Measurements from ENCODE around the gene CSK.

Gene CSK

DNA sequence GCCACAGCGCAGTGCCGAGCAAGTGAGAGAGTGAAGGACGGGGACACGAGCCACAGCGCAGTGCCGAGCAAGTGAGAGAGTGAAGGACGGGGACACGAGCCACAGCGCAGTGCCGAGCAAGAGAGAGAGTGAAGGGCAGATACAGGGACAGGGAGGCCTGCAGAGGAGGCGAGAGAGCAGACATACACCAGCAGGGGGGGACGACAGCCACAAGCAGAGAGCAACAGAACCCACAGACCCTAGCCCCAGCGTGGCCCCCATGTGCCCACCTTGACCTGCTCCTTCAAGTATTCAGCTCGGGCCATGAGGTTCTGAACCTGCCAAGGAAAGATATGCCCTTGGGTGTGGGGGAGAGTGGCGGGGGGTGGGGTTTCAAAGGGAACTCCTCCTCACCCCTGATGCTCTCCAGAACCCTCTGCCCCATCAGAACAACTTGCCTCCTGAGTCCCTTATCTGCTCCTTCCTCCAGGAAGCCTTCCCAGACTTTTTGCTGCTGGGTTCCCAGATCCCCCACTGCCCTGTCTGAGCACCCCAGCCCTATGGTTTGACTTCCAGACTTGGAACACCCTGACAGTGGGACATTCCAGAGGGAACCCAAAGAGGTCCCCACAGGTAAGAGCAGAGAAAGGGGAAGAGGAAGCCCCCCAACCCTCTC is 55.7 kb downstream of the CSK start:
- no peak overlapping the region for H3K4me3 ChIP-seq (ENCODE audit: low read depth, low read length)
- DNase-seq (ENCODE audit: low read depth): no peak

DNA sequence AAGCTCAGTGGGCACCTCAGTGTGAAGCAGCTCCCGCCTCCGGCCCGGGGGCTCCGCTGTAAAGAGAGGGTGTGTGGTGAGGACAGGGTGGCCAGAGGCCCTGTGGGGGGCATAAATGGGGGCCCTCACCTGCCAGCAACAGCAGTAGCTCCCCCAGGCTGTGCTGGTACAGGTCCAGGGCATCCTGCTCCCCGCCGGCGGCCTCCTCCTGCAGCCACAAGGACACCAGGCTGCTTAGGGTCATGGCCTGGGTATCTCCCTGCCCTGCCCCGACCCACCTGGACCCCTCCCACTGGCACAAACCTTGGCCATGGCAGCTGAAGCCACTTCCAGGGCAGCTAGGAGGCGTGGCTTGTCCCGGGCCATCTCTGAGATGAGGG is 56.2 kb downstream of the CSK start:
- H3K4me3 ChIP-seq (ENCODE audit: low read depth, low read length): no peak overlapping the region
- DNase-seq (ENCODE audit: low read depth): no peak

DNA sequence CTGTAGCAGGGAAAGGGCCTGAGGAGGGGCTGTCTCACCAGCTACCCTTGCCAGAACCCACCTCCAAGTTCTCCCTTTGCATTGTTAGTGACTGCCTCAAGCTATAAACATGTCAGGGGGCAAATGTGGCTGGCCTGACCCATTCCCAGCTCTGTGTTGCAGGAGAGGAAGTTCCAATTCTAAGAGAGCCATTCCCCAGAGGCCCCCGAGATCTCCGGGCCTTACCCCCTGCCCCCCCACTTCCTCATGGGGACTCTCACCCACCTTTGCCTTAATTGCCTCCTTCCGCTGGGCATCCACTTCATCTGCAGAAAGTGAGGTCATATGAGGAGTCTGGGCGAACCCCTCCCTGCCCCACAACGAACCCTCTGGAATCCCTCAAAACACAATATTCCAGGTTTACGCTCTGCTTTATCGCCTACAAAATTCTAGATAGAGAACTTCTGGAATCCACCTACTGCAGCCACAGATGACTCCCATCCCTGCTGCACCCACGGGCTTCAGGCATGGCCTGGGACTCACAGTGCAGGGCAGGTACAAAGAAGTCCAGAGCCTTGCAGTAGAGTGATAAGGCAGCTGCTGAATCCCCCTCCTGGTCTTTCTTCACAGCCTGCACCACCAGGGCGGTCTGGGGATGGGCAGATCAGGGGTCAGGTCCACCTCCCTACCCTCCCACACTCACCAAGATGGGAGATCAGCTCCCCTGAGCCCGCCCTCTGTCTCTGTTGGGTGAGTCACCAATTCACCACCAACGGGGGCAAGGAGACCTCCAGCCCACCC is 57.1 kb downstream of the CSK start:
- DNase-seq (ENCODE audit: low read depth): no peak
- no peak overlapping the region for H3K4me3 ChIP-seq (ENCODE audit: low read depth, low read length)

DNA sequence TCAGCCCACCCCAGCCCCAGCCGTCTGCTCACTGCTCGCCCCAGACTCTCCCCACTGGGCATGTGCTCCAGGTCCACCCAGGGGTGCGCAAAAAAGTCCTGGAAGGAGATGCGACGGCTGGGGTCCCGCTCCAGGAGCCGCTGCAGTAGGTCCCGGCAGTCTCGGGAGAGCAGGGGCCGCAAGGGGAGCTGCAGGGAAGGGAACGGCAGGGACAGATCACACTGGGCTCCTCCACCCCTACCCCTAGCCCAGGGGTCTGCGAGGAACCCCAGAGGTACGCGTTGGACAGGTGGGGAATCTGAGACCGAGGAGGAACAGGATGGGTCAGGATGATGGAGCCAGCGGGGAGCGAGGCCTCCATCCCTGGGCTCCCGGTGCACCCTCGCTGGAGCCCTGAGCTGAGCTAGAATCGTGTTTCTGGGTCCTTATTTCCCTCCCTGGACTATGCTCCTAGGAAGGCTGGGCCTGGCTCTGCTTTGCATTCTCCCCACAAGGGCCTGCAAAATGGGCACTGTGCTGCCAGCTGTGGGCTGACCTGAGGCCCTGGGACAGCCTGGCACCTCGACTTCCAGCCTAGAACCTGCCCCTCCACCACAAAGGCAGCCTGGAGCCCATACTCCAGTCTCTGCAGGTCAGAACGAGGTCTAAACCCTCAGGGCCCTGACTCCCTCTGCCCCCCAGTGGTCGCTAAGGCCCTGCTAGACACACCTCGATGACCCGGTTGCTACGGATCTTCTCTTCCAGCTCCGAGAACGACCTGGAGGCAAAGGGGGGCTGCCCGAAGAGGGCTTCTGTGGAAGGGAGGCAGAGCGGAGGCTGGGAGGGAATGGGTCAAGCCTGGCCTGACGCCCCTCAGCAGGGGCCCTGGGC is 57.9 kb downstream of the CSK start:
- no peak for DNase-seq (ENCODE audit: low read depth)
- H3K4me3 ChIP-seq (ENCODE audit: low read depth, low read length): no peak overlapping the region

DNA sequence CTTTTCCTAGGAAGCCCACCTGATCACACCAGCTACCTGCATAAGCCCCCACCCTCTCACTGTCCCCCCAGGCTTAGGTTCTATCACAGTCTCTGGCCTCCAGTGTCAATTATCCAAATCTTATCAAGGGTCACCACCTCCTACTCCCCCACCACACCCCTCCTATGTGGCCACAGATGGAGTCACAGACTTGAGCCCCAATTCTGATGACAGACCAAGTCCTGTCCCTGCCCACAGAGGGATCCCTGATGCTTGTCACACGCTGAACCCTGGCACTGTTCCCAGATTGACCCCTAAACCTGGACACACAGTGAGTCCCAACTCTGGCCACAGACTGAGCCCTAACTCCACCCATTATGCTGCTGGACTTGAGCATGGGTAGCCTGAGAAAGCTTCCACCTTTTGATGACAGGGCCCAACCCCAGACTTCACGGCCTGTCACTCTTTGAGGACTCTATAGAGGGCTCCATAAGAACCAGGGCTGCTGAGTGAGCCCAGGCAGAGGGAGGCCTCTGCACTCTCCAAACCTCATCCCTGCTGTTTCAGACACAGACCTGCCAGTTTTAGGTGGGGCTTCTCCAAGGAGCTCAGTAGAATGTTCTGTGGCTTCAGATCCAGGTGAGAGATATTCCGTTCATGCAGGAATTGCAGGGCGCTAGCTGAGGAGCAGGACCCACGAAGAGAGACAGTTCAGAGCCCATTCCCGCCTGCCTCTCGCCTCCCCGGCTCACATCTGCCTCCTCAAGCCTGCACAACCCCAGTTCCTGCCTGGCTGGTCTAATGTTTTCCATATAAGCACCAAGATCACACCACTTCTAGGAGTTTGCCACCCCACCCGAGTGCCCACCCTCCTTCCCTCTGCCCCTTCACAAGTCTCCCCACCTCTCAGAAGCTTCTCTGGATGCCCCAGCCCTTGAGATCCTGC is 59.2 kb downstream of the CSK start:
- no peak overlapping the region for H3K4me3 ChIP-seq (ENCODE audit: low read depth, low read length)
- no peak for DNase-seq (ENCODE audit: low read depth)

DNA sequence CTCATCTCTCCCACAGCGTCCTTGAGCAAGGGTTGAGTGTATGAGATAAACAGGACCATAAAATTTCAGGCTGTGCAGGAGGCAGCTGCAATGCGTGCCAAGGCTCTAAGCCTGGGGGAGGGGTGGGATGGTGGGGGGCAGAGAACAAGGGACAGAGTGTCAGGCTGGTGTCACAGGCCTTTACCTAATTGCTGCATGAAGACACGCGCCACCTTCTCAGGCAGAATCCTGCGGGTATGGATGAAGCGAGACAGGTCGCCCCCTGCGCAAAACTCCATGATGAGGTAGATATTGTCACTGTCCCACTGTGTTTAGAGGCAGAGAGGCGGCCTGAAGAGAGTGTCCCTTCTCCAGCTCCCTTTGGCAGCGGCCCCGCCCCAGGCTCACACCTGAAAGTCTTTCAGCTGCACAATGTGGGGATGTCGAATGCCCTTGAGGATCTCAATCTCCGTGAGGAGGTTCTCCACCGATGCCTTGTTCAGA is 60.1 kb downstream of the CSK start:
- peak overlapping the region; percentile 75 for H3K4me3 ChIP-seq (ENCODE audit: low read depth, low read length)
- no peak for DNase-seq (ENCODE audit: low read depth)

DNA sequence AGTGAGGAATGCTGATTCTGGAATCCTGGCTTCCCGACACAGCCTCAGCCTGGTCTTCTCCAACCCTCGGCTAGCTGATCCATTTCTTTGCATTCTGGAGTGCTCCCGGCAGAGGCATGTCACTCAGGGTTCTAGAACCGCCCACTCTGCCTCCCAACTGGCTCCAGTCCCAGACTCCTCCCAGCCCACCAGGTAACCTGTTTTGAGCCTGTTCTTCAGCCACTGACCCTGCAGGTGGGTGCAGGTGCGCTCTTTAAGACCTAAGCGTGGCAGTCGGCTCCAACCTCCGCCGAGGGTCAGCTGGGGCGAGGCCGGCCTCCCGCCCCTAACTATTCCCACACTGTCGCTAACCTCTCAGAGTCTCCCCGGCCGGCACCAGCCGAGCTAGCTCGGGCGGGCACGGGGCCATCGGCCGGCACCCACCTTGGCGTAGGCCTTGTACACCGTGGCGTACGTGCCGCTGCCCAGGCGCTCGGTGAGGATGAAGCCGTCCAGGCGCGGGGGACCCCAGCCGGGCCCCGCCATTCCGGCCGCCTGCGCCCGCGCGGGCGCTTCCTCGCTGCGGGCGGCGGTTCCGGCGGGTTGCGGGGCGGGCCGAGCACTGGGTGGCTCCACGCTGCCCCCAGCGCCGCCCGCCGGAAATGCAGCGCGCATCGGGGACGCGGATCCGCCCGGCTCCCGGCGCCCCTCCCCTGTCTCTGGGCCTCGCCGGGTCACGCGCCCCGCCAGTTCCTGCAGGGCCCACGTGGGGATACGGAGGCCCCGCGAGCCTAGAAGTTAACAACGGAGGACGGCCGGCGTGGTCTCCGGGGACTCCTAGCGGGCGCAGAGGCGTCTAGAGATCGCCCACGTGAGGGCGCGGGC is 60.9 kb downstream of the CSK start, which contains the start of gene ULK3:
Gene ULK3 (minus strand): TSS at position 576 of the 864 bp plus-strand sequence. CDS start 51 bp downstream, at position 525.
- peak; percentile 43 for DNase-seq (ENCODE audit: low read depth)
- H3K4me3 ChIP-seq (ENCODE audit: low read depth, low read length): peak within 1 kb of the TSS; percentile 75

DNA sequence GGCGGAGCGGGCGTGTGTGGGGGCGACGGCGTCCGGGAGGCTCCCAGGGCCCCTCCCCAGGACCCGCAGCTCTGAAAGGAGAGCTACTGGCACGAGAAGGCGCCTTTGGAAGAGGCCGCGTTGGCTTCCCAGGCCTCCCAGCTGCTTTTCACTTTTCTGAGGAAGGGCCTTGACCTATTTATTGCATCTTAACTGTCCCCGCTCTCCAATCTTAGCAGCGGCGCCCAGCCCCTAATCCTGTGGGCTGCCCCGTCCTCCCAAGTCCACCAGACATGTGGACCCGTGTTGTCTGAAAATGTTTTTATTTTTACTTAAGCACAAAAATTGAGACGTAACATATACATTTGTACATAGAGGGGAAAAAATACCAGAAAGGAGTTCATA is 61.6 kb downstream of the CSK start:
- no peak for DNase-seq (ENCODE audit: low read depth)

DNA sequence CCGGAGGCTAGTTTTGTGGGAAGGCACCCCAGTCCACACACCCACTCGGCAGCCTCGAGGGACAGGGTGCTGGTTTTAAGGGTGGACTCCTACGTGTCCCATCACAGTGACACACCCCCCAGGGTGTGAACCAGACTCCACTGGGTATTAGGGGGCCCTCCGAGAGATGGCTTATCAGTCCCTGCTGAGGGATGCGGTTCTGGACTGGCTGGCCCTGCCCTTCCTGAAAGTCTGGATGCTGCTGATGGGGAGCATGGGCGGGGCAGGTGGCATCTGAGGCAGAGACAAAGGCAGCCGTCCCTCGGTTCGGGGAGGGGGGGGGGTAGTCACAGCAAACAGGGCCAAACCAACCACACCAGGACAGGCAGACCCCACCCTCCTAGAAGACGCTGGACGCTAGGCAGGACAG is 62.0 kb downstream of the CSK start:
- H3K4me3 ChIP-seq (ENCODE audit: low read depth, low read length): peak overlapping the region; percentile 75
- DNase-seq (ENCODE audit: low read depth): no peak

More for the DNA sequence above, 61.6 kb downstream of the CSK start:
- H3K4me3 ChIP-seq (ENCODE audit: low read depth, low read length): peak overlapping the region; percentile 75

DNA sequence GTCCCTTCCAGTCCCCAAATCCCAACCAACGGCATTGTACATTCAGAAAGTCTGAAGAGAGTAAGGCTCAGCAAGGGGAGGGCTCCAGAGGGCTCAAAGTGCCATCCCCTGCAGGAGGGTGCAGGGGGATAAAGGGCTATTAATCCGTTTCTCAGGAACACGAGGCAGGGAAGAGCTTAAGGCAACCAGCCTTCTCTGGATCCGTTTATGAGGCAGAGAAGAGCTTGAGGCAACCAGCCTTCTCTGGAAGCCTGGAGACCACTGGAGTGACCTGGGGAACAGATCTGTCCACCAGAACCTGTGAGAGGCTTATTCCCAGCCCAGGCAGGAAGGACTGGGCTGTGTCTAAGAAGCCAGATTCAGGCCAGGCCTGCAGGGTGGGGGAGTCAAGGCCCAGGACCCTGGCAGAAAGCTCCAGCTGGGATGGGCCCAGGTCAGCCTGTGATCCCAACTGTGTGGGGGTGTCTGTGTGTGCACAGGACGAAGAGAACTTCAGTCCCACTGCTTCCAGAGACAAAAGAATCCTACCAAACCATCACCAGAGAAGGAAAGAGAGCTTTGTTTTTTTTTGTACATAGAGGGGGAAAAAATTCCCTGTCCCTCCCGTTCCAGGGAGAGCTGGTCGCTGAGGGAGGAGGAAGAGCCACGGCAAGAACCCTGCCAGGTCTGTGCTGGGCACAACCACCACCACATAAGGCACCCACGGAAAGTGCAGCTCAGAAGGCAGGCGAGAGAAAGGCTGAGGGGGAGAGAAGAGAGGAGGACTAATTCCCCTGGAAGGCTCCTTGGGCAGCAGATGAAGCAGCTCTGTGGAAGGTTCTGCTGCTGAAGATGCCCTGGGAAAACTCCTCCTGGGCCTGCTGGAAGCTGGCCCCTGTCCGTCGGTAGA is 62.7 kb downstream of the CSK start:
- H3K4me3 ChIP-seq (ENCODE audit: low read depth, low read length): no peak overlapping the region
- DNase-seq (ENCODE audit: low read depth): no peak

DNA sequence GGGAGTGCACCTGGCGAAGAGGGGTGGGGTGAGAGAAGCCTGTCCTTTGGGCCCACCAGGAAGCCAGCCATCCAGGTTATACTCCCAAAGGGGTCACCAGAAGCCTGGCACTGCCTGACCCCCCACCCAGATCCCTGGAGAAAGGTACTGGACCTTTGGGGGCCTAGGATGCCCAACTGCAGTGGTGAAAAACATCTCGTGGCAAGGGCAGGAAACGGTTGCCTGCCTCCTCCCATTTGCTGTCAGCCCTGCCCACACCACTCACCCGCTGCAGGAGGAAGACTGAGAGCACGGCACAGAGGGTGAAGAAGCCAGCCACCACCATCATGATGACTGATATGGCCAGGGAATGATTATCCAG is 63.3 kb downstream of the CSK start:
- H3K4me3 ChIP-seq (ENCODE audit: low read depth, low read length): no peak overlapping the region
- no peak for DNase-seq (ENCODE audit: low read depth)

DNA sequence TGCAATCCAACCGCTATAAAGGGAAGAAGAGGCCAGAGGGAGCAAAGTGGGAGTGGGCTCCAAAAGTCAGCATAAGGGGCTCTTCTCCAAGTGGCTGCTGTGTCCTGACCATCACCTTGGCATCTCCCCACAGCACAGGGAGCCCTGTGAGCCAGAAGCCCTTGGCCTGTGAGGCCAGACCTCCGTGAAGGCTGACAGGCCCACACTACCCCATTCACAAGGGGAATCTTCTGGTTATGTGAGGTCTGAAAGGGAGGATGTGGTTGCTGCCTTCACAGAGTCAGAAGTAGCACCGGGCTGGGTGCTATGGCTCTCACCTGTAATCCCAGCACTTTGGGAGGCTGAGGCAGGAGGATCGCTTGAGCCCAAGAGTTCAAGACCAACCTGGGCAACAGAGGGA is 63.7 kb downstream of the CSK start:
- H3K4me3 ChIP-seq (ENCODE audit: low read depth, low read length): no peak overlapping the region
- DNase-seq (ENCODE audit: low read depth): no peak

DNA sequence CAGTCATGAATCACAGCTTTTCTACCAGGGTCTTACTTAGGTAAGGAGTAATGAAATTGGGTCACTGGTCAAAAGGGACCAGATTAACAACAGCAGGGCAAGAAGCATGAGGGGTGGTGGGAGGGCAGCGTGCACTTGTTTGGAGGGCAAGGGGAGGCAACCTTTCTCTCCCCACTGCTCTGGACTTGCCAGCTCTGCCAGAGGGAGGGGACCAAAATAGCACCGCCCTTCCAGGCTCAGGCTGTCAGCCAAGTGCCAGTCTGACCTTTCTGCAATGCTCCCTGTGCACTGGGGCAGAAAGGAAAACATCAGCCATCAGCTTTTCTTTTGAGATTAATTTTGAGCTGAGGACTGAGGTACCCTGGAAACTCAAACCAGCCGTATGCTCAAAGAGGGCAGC is 65.6 kb downstream of the CSK start:
- no peak for DNase-seq (ENCODE audit: low read depth)
- no peak overlapping the region for H3K4me3 ChIP-seq (ENCODE audit: low read depth, low read length)

DNA sequence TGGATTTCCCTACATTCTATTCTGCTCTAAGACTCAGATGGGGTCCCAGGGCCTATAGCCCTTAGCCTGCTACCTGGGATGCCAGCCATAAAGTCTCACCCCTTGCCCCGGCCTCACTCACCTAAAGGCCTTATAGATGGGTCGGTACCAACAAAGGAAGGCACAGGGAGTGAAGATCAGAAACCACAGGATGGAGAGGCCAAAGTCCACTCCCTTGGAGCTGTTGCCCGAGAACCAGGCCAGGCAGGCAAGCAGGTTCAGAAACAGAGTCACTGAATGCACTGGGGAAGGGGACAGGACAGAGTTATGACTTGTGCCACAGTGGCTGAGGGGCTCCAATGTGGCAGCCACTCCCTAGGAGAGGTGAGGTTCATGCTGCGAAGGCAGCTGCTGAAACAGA is 68.5 kb downstream of the CSK start:
- DNase-seq (ENCODE audit: low read depth): no peak
- H3K4me3 ChIP-seq (ENCODE audit: low read depth, low read length): no peak overlapping the region

DNA sequence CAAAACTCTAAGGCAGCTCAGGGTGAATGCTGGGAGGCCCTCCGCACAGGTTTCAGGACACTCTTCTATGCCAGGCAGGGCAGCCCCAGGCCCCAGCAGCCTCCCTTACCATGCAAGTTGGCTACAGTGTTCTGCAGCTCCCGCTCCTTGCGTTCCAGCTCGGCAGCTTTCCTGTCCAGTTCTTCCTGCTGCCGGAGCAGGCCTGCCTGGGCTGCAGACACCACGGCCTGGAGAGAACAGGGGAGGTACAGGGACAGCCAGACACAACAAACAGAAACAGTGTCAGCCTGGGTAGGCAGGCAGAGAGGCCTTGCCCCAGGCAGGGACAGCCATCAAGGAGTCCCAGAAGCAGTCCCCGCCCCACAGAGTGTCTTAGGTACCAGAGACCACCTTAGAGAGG is 70.1 kb downstream of the CSK start:
- no peak for DNase-seq (ENCODE audit: low read depth)
- H3K4me3 ChIP-seq (ENCODE audit: low read depth, low read length): no peak overlapping the region

Measured in skeletal muscle cell (primary cell).